HepG2 (cell line): ENCODE data around the gene ANGPTL2. TPM values are rescaled to one million over a fixed set of nuclear protein-coding genes. Genes with fewer than 3 reads are reported as not detected.

ENCODE experiments used
- GTF3A ChIP-seq: sonication (generic); formaldehyde crosslinking; conservative IDR thresholded peaks from 2 replicates; pipeline ENCODE4 v1.4.0; 2020; ENCODE audit warnings: mild to moderate bottlenecking, missing genetic modification reagents
- POLR2A ChIP-seq, 2 experiments: IDR thresholded peaks; 2 replicates each; pipeline ENCODE4 v1.6.1; 2011; ENCODE audit warnings: low read depth in 2 of 2, low read length in 2 of 2, mild to moderate bottlenecking in 1 of 2, moderate library complexity in 1 of 2; ENCODE audit not compliant: insufficient read depth in 1 of 2
- SNAPC2 ChIP-seq: sonication (generic); formaldehyde crosslinking; IDR thresholded peaks from 2 replicates; pipeline ENCODE4 v1.8.1; 2022; ENCODE audit warnings: mild to moderate bottlenecking, missing genetic modification reagents
- THYN1 ChIP-seq: sonication (generic); formaldehyde crosslinking; IDR thresholded peaks from 2 replicates; pipeline ENCODE4 v1.8.1; 2023; ENCODE audit warnings: low read depth, mild to moderate bottlenecking, moderate library complexity, missing genetic modification reagents, borderline replicate concordance
- ZNF329 ChIP-seq: sonication (generic); formaldehyde crosslinking; IDR thresholded peaks from 2 replicates; pipeline ENCODE4 v1.9.0; 2021; ENCODE audit warnings: low read depth, mild to moderate bottlenecking, missing genetic modification reagents
- ZNF33A ChIP-seq: sonication (generic); formaldehyde crosslinking; IDR thresholded peaks from 2 replicates; pipeline ENCODE4 v1.5.1; 2020; ENCODE audit warnings: missing genetic modification reagents, mild to moderate bottlenecking, moderate library complexity, borderline replicate concordance
- ZNF34 ChIP-seq: sonication (generic); formaldehyde crosslinking; IDR thresholded peaks from 2 replicates; pipeline ENCODE4 v1.4.0; 2020; ENCODE audit warnings: mild to moderate bottlenecking, missing genetic modification reagents, borderline replicate concordance
- ZNF546 ChIP-seq: sonication (generic); formaldehyde crosslinking; conservative IDR thresholded peaks from 2 replicates; pipeline ENCODE4 v1.8.1; 2023; ENCODE audit warnings: mild to moderate bottlenecking, missing genetic modification reagents
- polyA plus RNA-seq, 8 experiments: library from polyadenylated mRNA; depleted of rRNA in 3 of 8; stranded (reverse) in 7 of 8; unstranded in 1 of 8; fragments of >200 nt; fragmentation: Illumina TruSeq in 4 of 8; extraction: Trizol in 4 of 8; gene quantifications; 2 replicates each; pipeline versions ENCODE4 v1.2.1 to v1.2.3, GENCODE V29; 2011 to 2016; ENCODE audit warnings: low read depth in 4 of 8, missing spikeins in 1 of 8, mixed read lengths in 1 of 8; ENCODE audit not compliant: insufficient read depth in 1 of 8
- total RNA-seq, 5 experiments: library from RNA; depleted of rRNA; stranded (reverse); fragments of >200 nt; fragmentation: Illumina TruSeq; extraction: Trizol; gene quantifications; 2 replicates each; pipeline ENCODE4 v1.2.3, GENCODE V29; 2016; ENCODE audit warnings: low read depth in 1 of 5
- TF ChIP-seq, protein P1 (sequence below): sonication (generic); formaldehyde crosslinking; IDR thresholded peaks from 2 replicates; pipeline ENCODE4 v1.5.0; 2020; ENCODE audit warnings: mild to moderate bottlenecking, missing genetic modification reagents, borderline replicate concordance
- TF ChIP-seq, protein P2 (sequence below): sonication (generic); formaldehyde crosslinking; IDR thresholded peaks from 2 replicates; pipeline ENCODE4 v1.4.0; 2020; ENCODE audit warnings: mild to moderate bottlenecking, missing genetic modification reagents
- TF ChIP-seq, protein P3 (sequence below): sonication (generic); formaldehyde crosslinking; IDR thresholded peaks from 2 replicates; pipeline ENCODE4 v1.8.0; 2022; ENCODE audit warnings: low read depth, missing genetic modification reagents
- TF ChIP-seq, protein P4 (sequence below), 2 experiments: sonication (generic) in 1 of 2; formaldehyde crosslinking in 1 of 2; IDR thresholded peaks; 2 replicates each; pipeline versions ENCODE4 v1.4.0 to v1.6.1; 2018 to 2020; ENCODE audit warnings: missing genetic modification reagents in 2 of 2, borderline replicate concordance in 1 of 2, low read depth in 1 of 2, mild to moderate bottlenecking in 1 of 2, missing biosample characterization in 1 of 2

Gene ANGPTL2
- total and polyA plus RNA-seq, 2 of the 13 experiments (the other 11 are each of a cell fraction or from before 2014, with no cell fraction given): 0.91 to 21.0 TPM

DNA sequence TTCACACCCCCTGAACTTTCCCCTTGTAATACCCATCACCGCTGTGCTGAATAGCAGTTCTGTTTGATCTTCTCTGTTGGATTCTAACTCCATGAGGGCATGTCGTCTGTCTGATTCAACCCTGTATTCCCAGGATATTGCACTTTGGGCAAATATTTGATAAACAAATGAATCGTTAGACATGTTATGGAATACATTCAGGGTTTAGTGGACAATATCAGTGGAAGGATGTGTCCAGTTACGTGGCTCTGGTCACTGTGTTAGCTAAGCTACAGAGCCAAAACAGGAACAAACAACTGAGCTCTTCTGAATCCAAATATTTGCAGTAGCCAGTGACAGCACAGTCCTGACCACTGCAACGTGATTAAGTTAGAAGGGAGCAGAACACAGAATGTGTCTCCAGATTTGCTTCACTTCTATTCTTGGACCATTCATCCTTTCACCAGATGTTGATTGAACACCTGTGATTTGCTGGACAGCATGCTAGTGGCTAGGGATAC is 13.2 kb downstream of the ANGPTL2 start (continued):
- TF ChIP-seq, protein P1, sequence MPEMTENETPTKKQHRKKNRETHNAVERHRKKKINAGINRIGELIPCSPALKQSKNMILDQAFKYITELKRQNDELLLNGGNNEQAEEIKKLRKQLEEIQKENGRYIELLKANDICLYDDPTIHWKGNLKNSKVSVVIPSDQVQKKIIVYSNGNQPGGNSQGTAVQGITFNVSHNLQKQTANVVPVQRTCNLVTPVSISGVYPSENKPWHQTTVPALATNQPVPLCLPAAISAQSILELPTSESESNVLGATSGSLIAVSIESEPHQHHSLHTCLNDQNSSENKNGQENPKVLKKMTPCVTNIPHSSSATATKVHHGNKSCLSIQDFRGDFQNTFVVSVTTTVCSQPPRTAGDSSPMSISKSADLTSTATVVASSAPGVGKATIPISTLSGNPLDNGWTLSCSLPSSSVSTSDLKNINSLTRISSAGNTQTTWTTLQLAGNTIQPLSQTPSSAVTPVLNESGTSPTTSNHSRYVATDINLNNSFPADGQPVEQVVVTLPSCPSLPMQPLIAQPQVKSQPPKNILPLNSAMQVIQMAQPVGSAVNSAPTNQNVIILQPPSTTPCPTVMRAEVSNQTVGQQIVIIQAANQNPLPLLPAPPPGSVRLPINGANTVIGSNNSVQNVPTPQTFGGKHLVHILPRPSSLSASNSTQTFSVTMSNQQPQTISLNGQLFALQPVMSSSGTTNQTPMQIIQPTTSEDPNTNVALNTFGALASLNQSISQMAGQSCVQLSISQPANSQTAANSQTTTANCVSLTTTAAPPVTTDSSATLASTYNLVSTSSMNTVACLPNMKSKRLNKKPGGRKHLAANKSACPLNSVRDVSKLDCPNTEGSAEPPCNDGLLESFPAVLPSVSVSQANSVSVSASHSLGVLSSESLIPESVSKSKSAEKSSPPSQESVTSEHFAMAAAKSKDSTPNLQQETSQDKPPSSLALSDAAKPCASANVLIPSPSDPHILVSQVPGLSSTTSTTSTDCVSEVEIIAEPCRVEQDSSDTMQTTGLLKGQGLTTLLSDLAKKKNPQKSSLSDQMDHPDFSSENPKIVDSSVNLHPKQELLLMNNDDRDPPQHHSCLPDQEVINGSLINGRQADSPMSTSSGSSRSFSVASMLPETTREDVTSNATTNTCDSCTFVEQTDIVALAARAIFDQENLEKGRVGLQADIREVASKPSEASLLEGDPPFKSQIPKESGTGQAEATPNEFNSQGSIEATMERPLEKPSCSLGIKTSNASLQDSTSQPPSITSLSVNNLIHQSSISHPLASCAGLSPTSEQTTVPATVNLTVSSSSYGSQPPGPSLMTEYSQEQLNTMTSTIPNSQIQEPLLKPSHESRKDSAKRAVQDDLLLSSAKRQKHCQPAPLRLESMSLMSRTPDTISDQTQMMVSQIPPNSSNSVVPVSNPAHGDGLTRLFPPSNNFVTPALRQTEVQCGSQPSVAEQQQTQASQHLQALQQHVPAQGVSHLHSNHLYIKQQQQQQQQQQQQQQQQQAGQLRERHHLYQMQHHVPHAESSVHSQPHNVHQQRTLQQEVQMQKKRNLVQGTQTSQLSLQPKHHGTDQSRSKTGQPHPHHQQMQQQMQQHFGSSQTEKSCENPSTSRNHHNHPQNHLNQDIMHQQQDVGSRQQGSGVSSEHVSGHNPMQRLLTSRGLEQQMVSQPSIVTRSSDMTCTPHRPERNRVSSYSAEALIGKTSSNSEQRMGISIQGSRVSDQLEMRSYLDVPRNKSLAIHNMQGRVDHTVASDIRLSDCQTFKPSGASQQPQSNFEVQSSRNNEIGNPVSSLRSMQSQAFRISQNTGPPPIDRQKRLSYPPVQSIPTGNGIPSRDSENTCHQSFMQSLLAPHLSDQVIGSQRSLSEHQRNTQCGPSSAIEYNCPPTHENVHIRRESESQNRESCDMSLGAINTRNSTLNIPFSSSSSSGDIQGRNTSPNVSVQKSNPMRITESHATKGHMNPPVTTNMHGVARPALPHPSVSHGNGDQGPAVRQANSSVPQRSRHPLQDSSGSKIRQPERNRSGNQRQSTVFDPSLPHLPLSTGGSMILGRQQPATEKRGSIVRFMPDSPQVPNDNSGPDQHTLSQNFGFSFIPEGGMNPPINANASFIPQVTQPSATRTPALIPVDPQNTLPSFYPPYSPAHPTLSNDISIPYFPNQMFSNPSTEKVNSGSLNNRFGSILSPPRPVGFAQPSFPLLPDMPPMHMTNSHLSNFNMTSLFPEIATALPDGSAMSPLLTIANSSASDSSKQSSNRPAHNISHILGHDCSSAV (CRISPR knock-in tag): no peak
- no peak for TF ChIP-seq THYN1
- TF ChIP-seq GTF3A (CRISPR knock-in tag): no peak
- TF ChIP-seq SNAPC2 (CRISPR knock-in tag): no peak
- no peak for TF ChIP-seq ZNF329
- TF ChIP-seq POLR2A (IDR thresholded peaks at IDR 0.05; ENCODE audit: insufficient read depth in 1 of 2, low read depth in 2 of 2, low read length in 2 of 2): no peak
- TF ChIP-seq ZNF34 (CRISPR knock-in tag): no peak
- no peak for TF ChIP-seq ZNF546 (CRISPR knock-in tag)
- TF ChIP-seq, protein P2, sequence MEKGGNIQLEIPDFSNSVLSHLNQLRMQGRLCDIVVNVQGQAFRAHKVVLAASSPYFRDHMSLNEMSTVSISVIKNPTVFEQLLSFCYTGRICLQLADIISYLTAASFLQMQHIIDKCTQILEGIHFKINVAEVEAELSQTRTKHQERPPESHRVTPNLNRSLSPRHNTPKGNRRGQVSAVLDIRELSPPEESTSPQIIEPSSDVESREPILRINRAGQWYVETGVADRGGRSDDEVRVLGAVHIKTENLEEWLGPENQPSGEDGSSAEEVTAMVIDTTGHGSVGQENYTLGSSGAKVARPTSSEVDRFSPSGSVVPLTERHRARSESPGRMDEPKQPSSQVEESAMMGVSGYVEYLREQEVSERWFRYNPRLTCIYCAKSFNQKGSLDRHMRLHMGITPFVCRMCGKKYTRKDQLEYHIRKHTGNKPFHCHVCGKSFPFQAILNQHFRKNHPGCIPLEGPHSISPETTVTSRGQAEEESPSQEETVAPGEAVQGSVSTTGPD: no peak
- TF ChIP-seq, protein P3, sequence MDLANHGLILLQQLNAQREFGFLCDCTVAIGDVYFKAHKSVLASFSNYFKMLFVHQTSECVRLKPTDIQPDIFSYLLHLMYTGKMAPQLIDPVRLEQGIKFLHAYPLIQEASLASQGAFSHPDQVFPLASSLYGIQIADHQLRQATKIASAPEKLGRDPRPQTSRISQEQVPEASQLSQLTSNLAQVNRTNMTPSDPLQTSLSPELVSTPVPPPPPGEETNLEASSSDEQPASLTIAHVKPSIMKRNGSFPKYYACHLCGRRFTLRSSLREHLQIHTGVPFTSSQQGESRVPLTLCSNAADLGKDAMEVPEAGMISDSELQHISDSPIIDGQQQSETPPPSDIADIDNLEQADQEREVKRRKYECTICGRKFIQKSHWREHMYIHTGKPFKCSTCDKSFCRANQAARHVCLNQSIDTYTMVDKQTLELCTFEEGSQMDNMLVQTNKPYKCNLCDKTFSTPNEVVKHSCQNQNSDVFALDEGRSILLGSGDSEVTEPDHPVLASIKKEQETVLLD: no peak
- no peak for TF ChIP-seq ZNF33A (CRISPR knock-in tag)
- TF ChIP-seq, protein P4, sequence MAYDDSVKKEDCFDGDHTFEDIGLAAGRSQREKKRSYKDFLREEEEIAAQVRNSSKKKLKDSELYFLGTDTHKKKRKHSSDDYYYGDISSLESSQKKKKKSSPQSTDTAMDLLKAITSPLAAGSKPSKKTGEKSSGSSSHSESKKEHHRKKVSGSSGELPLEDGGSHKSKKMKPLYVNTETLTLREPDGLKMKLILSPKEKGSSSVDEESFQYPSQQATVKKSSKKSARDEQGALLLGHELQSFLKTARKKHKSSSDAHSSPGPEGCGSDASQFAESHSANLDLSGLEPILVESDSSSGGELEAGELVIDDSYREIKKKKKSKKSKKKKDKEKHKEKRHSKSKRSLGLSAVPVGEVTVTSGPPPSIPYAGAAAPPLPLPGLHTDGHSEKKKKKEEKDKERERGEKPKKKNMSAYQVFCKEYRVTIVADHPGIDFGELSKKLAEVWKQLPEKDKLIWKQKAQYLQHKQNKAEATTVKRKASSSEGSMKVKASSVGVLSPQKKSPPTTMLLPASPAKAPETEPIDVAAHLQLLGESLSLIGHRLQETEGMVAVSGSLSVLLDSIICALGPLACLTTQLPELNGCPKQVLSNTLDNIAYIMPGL (CRISPR knock-in tag; IDR thresholded peaks at IDR 0.05; ENCODE audit: borderline replicate concordance in 1 of 2, low read depth in 1 of 2): peak; percentile 15 to 31; a peak in 1 of 4 replicates
